Transverse colon (tissue), 4 donors: Measurements from ENCODE around the gene LRFN5. TPM values are rescaled to one million over a fixed set of nuclear protein-coding genes. Genes with fewer than 3 reads are reported as not detected.
"Not testable (repeated sequence)": the region's sequence is repeated elsewhere in the genome, so short reads cannot be mapped to it uniquely, and the experiment has no call there.

Experiments used
- DNase-seq: peaks from one replicate; pipeline ENCODE4 v3.0.0-alpha.2; 2019
- H3K27ac ChIP-seq, 4 donors: fragments of 200-600 bp; sonication (generic); 2 replicates each; pipeline ENCODE4 v1.5.1; 2016 to 2018; ENCODE audit warnings: inconsistent platforms in 4 of 4
- H3K27me3 ChIP-seq: fragments of 200-600 bp; sonication (generic); 2 replicates; pipeline ENCODE4 v1.5.1; 2017; ENCODE audit warnings: inconsistent platforms
- H3K36me3 ChIP-seq, 4 donors: fragments of 200-600 bp; sonication (generic); 2 replicates each; pipeline ENCODE4 v1.5.1; 2017 to 2019; ENCODE audit warnings: inconsistent platforms in 4 of 4
- H3K4me1 ChIP-seq, 4 donors: fragments of 200-600 bp; sonication (generic); 2 replicates each; pipeline ENCODE4 v1.5.1; 2017 to 2020; ENCODE audit warnings: inconsistent platforms in 4 of 4
- H3K4me3 ChIP-seq, 4 donors: fragments of 200-600 bp; sonication (generic); 1 replicate in 1 of 4; 2 replicates in 3 of 4; pipeline versions ENCODE4 v1.5.1 to v1.6.1; 2017 to 2019; ENCODE audit warnings: inconsistent platforms in 4 of 4
- H3K9me3 ChIP-seq, 2 donors: fragments of 200-600 bp; sonication (generic); 2 replicates each; pipeline ENCODE4 v1.5.1; 2017 to 2019; ENCODE audit warnings: inconsistent platforms in 2 of 2
- EP300 ChIP-seq: sonication (generic); formaldehyde crosslinking; IDR thresholded peaks from one replicate; pipeline ENCODE4 v1.6.1; 2017; ENCODE audit warnings: antibody characterized with exemption, low read depth
- POLR2A ChIP-seq: fragments of 450-650 bp; IDR thresholded peaks from one replicate; pipeline ENCODE4 v1.6.1; 2016; ENCODE audit warnings: antibody characterized with exemption, mild to moderate bottlenecking, moderate library complexity
- POLR2AphosphoS5 ChIP-seq, 3 donors: sonication (generic); formaldehyde crosslinking; IDR thresholded peaks; one replicate each; pipeline ENCODE4 v1.6.1; 2016; ENCODE audit warnings: antibody characterized with exemption in 3 of 3
- WGBS, 2 donors: methylation state at CpG; one replicate each; pipeline ENCODE4 v1.1.5; 2018; ENCODE audit warnings: low coverage in 1 of 2; 5-methylcytosine and 5-hydroxymethylcytosine counted together
- in situ Hi-C, 4 donors: fragments of 200-750 bp; cut with MboI; loops; one replicate each; pipeline versions ENCODE4 v1.15.0 to v1.15.1; 2017; ENCODE audit warnings: low sequenced_read_pairs in 3 of 4, low pct_ligation_motif_present in 1 of 4, low pct_unique_long_range_greater_than_20kb in 1 of 4
- intact Hi-C: fragments of 100-400 bp; cut with DNase I; formaldehyde crosslinking; loops from one replicate; pipeline ENCODE4 v1.15.1; 2023; ENCODE audit warnings: low total_unique reads
- total RNA-seq, 4 donors: library from RNA; depleted of rRNA; stranded (reverse); fragments of >200 nt; gene quantifications; one replicate each; pipeline ENCODE4 v1.1.0, GENCODE V29; 2016
- TF ChIP-seq, protein P1 (sequence below), 5 experiments: fragments of 200-600 bp in 3 of 5; fragments of 450-650 bp in 2 of 5; sonication (generic) in 3 of 5; IDR thresholded peaks; 1 replicate in 2 of 5; 2 replicates in 3 of 5; pipeline ENCODE4 v1.5.1; 2016 to 2017; ENCODE audit warnings: antibody characterized with exemption in 5 of 5, inconsistent platforms in 3 of 5, mild to moderate bottlenecking in 2 of 5, moderate library complexity in 1 of 5

LRFN5 gene
- total RNA-seq, 4 donors from 2014 or later: 0.40 to 4.5 (median 1.5) TPM

DNA sequence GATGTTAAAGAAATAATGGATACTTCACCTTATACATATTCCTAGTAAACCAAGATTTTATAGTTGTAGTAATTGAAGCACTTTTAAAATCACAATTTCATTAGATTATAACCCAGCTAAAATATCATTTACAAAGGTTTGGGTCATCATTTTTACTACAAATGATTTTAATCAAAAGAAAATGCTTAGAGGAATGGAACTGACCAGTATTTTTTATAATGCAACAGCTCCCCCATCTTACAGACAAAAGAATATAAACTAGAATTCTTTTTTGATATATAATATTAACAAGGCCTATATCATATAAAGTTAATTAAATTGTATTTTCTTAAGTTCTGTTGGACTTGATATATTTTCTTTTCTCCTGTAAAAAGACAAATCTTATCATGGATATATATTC, 20.4 kb upstream of the LRFN5 start:
- Histone ChIP-seq H3K9me3 (no peaks in the 10 kb centered on the region), H3K27ac (no peak overlapping the region), H3K27me3 (no peaks in the 10 kb centered on the region), H3K36me3 (no peaks in the 10 kb centered on the region), H3K4me1 (no peaks in the 10 kb centered on the region), H3K4me3 (no peak overlapping the region)
- DNase-seq: no peak
- intact Hi-C loops (no loop called here), in situ Hi-C loops (no loop called here)
- TF ChIP-seq POLR2A (no peak), EP300 (no peak), POLR2AphosphoS5 (IDR thresholded peaks at IDR 0.05) (no peak)
- TF ChIP-seq, protein P1, sequence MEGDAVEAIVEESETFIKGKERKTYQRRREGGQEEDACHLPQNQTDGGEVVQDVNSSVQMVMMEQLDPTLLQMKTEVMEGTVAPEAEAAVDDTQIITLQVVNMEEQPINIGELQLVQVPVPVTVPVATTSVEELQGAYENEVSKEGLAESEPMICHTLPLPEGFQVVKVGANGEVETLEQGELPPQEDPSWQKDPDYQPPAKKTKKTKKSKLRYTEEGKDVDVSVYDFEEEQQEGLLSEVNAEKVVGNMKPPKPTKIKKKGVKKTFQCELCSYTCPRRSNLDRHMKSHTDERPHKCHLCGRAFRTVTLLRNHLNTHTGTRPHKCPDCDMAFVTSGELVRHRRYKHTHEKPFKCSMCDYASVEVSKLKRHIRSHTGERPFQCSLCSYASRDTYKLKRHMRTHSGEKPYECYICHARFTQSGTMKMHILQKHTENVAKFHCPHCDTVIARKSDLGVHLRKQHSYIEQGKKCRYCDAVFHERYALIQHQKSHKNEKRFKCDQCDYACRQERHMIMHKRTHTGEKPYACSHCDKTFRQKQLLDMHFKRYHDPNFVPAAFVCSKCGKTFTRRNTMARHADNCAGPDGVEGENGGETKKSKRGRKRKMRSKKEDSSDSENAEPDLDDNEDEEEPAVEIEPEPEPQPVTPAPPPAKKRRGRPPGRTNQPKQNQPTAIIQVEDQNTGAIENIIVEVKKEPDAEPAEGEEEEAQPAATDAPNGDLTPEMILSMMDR (IDR thresholded peaks at IDR 0.05): no peak

DNA sequence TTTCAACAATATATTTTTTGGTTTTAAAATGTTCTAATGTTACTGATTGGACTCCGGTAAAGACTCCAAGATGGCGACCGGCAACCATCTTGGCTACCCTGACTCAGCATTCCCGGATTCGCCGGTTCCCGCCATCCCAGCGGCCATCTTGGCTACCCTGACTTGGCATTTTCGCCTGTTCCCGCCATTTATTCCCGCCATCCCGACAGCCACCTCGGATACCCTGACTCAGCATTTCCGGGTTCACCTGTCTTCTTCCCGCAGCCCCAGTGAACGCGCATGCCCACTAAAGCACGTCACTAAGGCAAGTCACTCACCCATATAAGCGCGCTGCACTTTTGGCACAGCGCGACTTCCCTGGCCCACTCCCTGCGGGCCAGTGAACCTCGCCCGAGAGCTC, 9.0 kb upstream of the LRFN5 start:
- H3K27ac ChIP-seq: no peak overlapping the region
- H3K36me3 ChIP-seq: no peaks in the 10 kb centered on the region
- 96 to 100% methylated on average over 4 to 25 of the region's 25 CpGs for WGBS, 2 donors
- peaks cover 7% of the 10 kb centered on the region for H3K27me3 ChIP-seq
- H3K4me1 ChIP-seq: no peaks in the 10 kb centered on the region
- H3K9me3 ChIP-seq: no peaks in the 10 kb centered on the region
- in situ Hi-C loops: no loop called here
- no peak for DNase-seq
- H3K4me3 ChIP-seq: no peak overlapping the region
- intact Hi-C loops: no loop called here
- TF ChIP-seq POLR2AphosphoS5 (IDR thresholded peaks at IDR 0.05) (no peak), POLR2A (no peak), EP300 (no peak)
- TF ChIP-seq, protein P1 (IDR thresholded peaks at IDR 0.05): no peak

DNA sequence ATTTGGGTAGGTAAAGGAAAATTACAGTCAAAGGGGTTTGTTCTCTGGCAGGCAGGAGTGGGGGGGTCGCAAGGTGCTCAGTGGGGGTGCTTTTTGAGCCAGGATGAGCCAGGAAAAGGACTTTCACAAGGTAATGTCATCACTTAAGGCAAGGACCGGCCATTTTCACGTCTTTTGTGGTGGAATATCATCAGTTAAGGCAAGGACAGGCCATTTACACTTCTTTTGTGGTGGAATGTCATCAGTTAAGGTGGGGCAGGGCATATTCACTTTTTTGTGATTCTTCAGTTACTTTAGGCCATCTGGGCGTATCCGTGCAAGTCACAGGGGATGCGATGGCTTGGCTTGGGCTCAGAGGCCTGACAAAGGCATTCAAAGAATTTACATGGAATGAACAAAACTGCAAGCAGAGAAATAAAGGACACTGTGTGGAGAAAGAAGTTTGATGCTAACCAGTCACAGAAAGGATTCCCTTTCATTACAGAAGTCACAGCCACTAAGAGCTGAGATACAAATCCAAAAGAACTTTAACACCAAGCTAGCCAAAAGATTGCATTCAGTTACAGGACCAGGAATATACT, 6.8 kb upstream of the LRFN5 start:
- H3K4me1 ChIP-seq, DNase-seq, H3K9me3 ChIP-seq, in situ Hi-C loops, intact Hi-C loops, H3K4me3 ChIP-seq, H3K36me3 ChIP-seq, H3K27ac ChIP-seq: not testable (repeated sequence)
- H3K27me3 ChIP-seq: peaks cover 27% of the 10 kb centered on the region
- 63 to 75% methylated on average over 2 to 6 of the region's 6 CpGs for WGBS, 2 donors

DNA sequence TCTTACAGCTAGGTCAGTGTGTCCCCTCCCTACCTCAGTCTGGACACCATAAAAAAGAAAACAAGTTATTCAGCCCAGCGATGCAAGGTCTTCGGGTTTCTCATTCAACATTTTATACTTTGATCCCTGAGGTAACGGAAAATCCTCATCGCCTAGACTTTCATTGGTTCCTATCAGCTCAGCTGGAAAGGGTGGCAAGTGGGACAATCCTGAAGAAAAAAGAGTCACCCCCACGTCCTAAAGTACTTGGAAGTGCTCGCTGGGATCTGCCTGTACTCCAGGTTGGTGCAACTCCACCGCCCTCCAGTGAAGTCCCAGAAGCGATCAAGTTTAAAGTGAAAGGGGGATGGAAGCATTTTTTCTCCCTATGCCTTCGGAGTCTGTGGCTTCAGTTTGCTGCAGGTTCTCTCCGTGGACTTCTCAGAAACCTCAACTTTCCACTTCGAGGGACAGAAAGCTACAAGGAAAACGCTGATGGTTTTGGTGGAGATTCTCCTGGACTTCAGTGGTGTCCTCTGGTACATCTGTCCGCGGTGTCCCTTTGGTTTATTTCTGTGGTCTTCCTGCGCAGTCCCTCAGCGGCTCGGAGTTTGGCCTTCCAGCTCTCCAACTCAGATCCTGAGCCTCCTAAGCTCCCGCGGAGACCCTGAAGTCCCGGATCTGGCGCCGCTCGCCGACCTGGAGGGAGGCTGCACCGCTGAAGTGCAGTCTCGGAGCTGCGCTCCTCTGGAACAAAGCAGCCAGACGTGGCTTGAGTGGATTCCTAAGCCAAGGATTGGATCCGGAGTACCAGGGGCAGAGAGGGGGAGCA, 1.8 kb upstream of the LRFN5 start:
- Histone ChIP-seq H3K27ac (peak overlapping the region; percentile 43 to 77 (median 56)), H3K4me1 (peaks cover 0 to 26% (median 4%) of the 10 kb centered on the region in 4 donors), H3K9me3 (no peaks in the 10 kb centered on the region), H3K4me3 (peak overlapping the region in 3 of 4 donors; percentile 17 to 59 (median 43)), H3K36me3 (no peaks in the 10 kb centered on the region), H3K27me3 (peaks cover 77% of the 10 kb centered on the region)
- TF ChIP-seq POLR2A: no peak
- TF ChIP-seq EP300: no peak
- no peak for TF ChIP-seq POLR2AphosphoS5 (IDR thresholded peaks at IDR 0.05)
- TF ChIP-seq, protein P1 (IDR thresholded peaks at IDR 0.05): no peak
- WGBS, 2 donors: 12 to 22% methylated on average over 4 to 24 of the region's 29 CpGs
- in situ Hi-C loops: no loop called here
- DNase-seq: no peak
- intact Hi-C loops: no loop called here
